MM.1S (cell line): ENCODE measurements around the gene UBE3B.

Source experiments
- DNase-seq: peaks from one replicate; pipeline ENCODE4 v3.0.0-alpha.2; 2015
- H2AFZ ChIP-seq: fragments of 300-600 bp; sonication (generic); 2 replicates; pipeline ENCODE4 v1.6.0; 2016; ENCODE audit warnings: antibody characterized with exemption, low read length
- H3F3A ChIP-seq: fragments of 300-600 bp; sonication (generic); 2 replicates; pipeline ENCODE4 v1.6.1; 2016; ENCODE audit warnings: mild to moderate bottlenecking, antibody characterized with exemption, low read length, moderate library complexity, mixed read lengths; ENCODE audit not compliant: insufficient read depth
- H3K27ac ChIP-seq: fragments of 300-600 bp; sonication (generic); 2 replicates; pipeline ENCODE4 v1.5.1; 2016; ENCODE audit warnings: mild to moderate bottlenecking, low read length
- H3K27me3 ChIP-seq: fragments of 300-600 bp; sonication (generic); replicated peaks from 2 replicates; pipeline ENCODE4 v1.6.0; 2016; ENCODE audit warnings: low read length; ENCODE audit not compliant: insufficient read depth
- H3K36me3 ChIP-seq: fragments of 300-600 bp; sonication (generic); replicated peaks from 2 replicates; pipeline ENCODE4 v1.6.1; 2016; ENCODE audit warnings: mild to moderate bottlenecking, low read length, mixed read lengths; ENCODE audit not compliant: insufficient read depth
- H3K4me1 ChIP-seq: fragments of 300-600 bp; sonication (generic); 2 replicates; pipeline ENCODE4 v1.6.1; 2016; ENCODE audit warnings: low read length, mixed read lengths
- H3K4me2 ChIP-seq: fragments of 300-600 bp; sonication (generic); 2 replicates; pipeline ENCODE4 v1.6.0; 2016; ENCODE audit warnings: low read depth, low read length
- H3K4me3 ChIP-seq: fragments of 300-600 bp; sonication (generic); 2 replicates; pipeline ENCODE4 v1.5.1; 2016; ENCODE audit warnings: low read length, mixed read lengths
- H3K79me2 ChIP-seq: fragments of 300-600 bp; sonication (generic); 2 replicates; pipeline ENCODE4 v1.6.1; 2016; ENCODE audit warnings: mixed run types, low read length, mixed read lengths
- H3K9ac ChIP-seq: fragments of 300-600 bp; sonication (generic); 2 replicates; pipeline ENCODE4 v1.6.1; 2016; ENCODE audit warnings: low read length, mixed read lengths
- H3K9me2 ChIP-seq: fragments of 300-600 bp; sonication (generic); replicated peaks from 2 replicates; pipeline ENCODE4 v1.6.1; 2016; ENCODE audit warnings: mild to moderate bottlenecking, low read length, mixed read lengths; ENCODE audit not compliant: insufficient read depth
- H3K9me3 ChIP-seq: fragments of 300-600 bp; sonication (generic); replicated peaks from 2 replicates; pipeline ENCODE4 v1.6.1; 2016; ENCODE audit warnings: mild to moderate bottlenecking, low read length, mixed read lengths; ENCODE audit not compliant: insufficient read depth
- H4K20me1 ChIP-seq: fragments of 300-600 bp; sonication (generic); 2 replicates; pipeline ENCODE4 v1.6.1; 2016; ENCODE audit warnings: mild to moderate bottlenecking, low read length, moderate library complexity, mixed read lengths; ENCODE audit not compliant: insufficient read depth
- CTCF ChIP-seq: fragments of 300-600 bp; sonication (generic); IDR thresholded peaks from 2 replicates; pipeline ENCODE4 v1.5.1; 2016; ENCODE audit warnings: antibody characterized with exemption, low read length, mixed read lengths
- EZH2 ChIP-seq: fragments of 300-600 bp; sonication (generic); optimal IDR thresholded peaks from 2 replicates; pipeline ENCODE3; 2017; ENCODE audit warnings: low read depth, mild to moderate bottlenecking, antibody characterized with exemption, low read length, mixed read lengths
- EZH2phosphoT487 ChIP-seq: fragments of 300-600 bp; sonication (generic); IDR thresholded peaks from 2 replicates; pipeline ENCODE4 v1.6.1; 2018; ENCODE audit warnings: antibody characterized with exemption, low read length

Gene UBE3B

GRCh38 chr12:109578330-109578927 lies 101.0 kb downstream of the UBE3B start:
- H2AFZ ChIP-seq = no peak overlapping the region
- H3F3A ChIP-seq = no peaks in the 10 kb centered on the region
- H3K27ac ChIP-seq = no peak overlapping the region

GRCh38 chr12:109579639-109580038 lies 102.2 kb downstream of the UBE3B start:
- TF ChIP-seq CTCF (no peak), EZH2phosphoT487 (no peak), EZH2 (no peak)
- H3K4me3 ChIP-seq = no peak overlapping the region
- no peak overlapping the region for H3K27ac ChIP-seq
- H3K9me2 ChIP-seq = no peaks in the 10 kb centered on the region
- no peak for DNase-seq
- H3K9me3 ChIP-seq = no peaks in the 10 kb centered on the region
- no peak overlapping the region for H2AFZ ChIP-seq
- no peaks in the 10 kb centered on the region for H4K20me1 ChIP-seq
- no peaks in the 10 kb centered on the region for H3K4me1 ChIP-seq
- no peak overlapping the region for H3K9ac ChIP-seq
- H3K79me2 ChIP-seq = peaks cover 2% of the 10 kb centered on the region
- no peaks in the 10 kb centered on the region for H3F3A ChIP-seq
- H3K36me3 ChIP-seq = no peaks in the 10 kb centered on the region
- no peaks in the 10 kb centered on the region for H3K27me3 ChIP-seq
- H3K4me2 ChIP-seq = no peak overlapping the region

More at GRCh38 chr12:109578330-109578927, 101.0 kb downstream of the UBE3B start:
- no peaks in the 10 kb centered on the region for H3K36me3 ChIP-seq
- DNase-seq = no peak
- no peak overlapping the region for H3K9ac ChIP-seq
- H3K27me3 ChIP-seq = no peaks in the 10 kb centered on the region
- H3K9me3 ChIP-seq = no peaks in the 10 kb centered on the region
- TF ChIP-seq EZH2 (no peak), EZH2phosphoT487 (no peak), CTCF (no peak)
- no peaks in the 10 kb centered on the region for H4K20me1 ChIP-seq
- no peak overlapping the region for H3K4me2 ChIP-seq
- peaks cover 11% of the 10 kb centered on the region for H3K79me2 ChIP-seq
- no peaks in the 10 kb centered on the region for H3K4me1 ChIP-seq
- no peak overlapping the region for H3K4me3 ChIP-seq
- H3K9me2 ChIP-seq = no peaks in the 10 kb centered on the region

GRCh38 chr12:109580272-109580671 lies 102.8 kb downstream of the UBE3B start:
- no peaks in the 10 kb centered on the region for H3K36me3 ChIP-seq

More at GRCh38 chr12:109580272-109580671, 102.8 kb downstream of the UBE3B start:
- Histone ChIP-seq H4K20me1 (no peaks in the 10 kb centered on the region), H3K9me2 (no peaks in the 10 kb centered on the region), H3K27ac (no peak overlapping the region), H3K27me3 (no peaks in the 10 kb centered on the region), H3K4me2 (no peak overlapping the region), H3F3A (no peaks in the 10 kb centered on the region), H2AFZ (no peak overlapping the region), H3K4me3 (no peak overlapping the region), H3K9ac (no peak overlapping the region), H3K4me1 (no peaks in the 10 kb centered on the region), H3K79me2 (no peaks in the 10 kb centered on the region), H3K9me3 (no peaks in the 10 kb centered on the region)
- DNase-seq = no peak
- TF ChIP-seq EZH2 (no peak), CTCF (no peak), EZH2phosphoT487 (no peak)
